GM12878 (cell line): ENCODE measurements around the gene SNX21. TPM values are rescaled to one million over a fixed set of nuclear protein-coding genes. Genes with fewer than 3 reads are reported as not detected.

ENCODE experiments used
- ATAC-seq: fragments of 200-7000 bp; cut with Tn5 transposase; 3 replicates; pipeline ENCODE4 v1.9.1; 2020; ENCODE audit warnings: mild to moderate bottlenecking, moderate library complexity
- BruUV-seq: library from RNA; stranded (reverse); fragments of 400-500 nt; replicated peaks from 2 replicates; lab custom pipeline; 2021; lab: Mats Ljungman, UMichigan
- CTCF ChIA-PET: fragments of 300-600 bp; sonication (Branson Sonifier 250); formaldehyde crosslinking; extraction: SDS; loops from one replicate; lab custom pipeline; 2021; ENCODE audit warnings: inconsistent platforms; lab: Yijun Ruan, JAX
- POLR2A ChIA-PET: fragments of 350-600 bp; formaldehyde crosslinking; extraction: SDS; loops from one replicate; lab custom pipeline; 2021; ENCODE audit warnings: inconsistent platforms; lab: Charles Lee
- RAD21 ChIA-PET: fragments of 300-600 bp; sonication (Branson Sonifier 250); formaldehyde crosslinking; loops from one replicate; lab custom pipeline; 2023; ENCODE audit warnings: antibody characterized with exemption; ENCODE audit not compliant: unreplicated experiment; lab: Charles Lee
- SMC1A ChIA-PET: fragments of 300-600 bp; sonication (Branson Sonifier 250); formaldehyde crosslinking; loops from one replicate; lab custom pipeline; 2023; ENCODE audit not compliant: unreplicated experiment, uncharacterized antibody; lab: Charles Lee
- DNase-seq: peaks from one replicate; pipeline ENCODE4 v3.0.0-alpha.2; 2011; ENCODE audit warnings: low read depth, low spot score
- FAIRE-seq: peaks from 3 replicates; lab custom pipeline; 2011; peaks lifted over from hg19 to GRCh38; lab: Jason Lieb, UNC
- H2AFZ ChIP-seq: 2 replicates; pipeline ENCODE4 v1.6.0; 2011; ENCODE audit warnings: low read depth, low read length, control low read depth; ENCODE audit not compliant: control insufficient read depth
- H3K27ac ChIP-seq: 2 replicates; pipeline ENCODE4 v1.5.1; 2011; ENCODE audit warnings: control low read depth; ENCODE audit not compliant: control insufficient read depth, insufficient read depth
- H3K27me3 ChIP-seq, 2 experiments: replicated peaks in 1 of 2; 2 replicates each; pipeline versions ENCODE4 v1.6.0 to v1.6.1; 2011; ENCODE audit warnings: low read length in 1 of 2; ENCODE audit not compliant: control insufficient read depth in 2 of 2, insufficient read depth in 2 of 2
- H3K36me3 ChIP-seq, 2 experiments: 2 replicates each; pipeline ENCODE4 v1.5.1; 2011; ENCODE audit warnings: low read length in 1 of 2; ENCODE audit not compliant: control insufficient read depth in 2 of 2, insufficient read depth in 2 of 2
- H3K4me1 ChIP-seq: 2 replicates; pipeline ENCODE4 v1.6.1; 2011; ENCODE audit warnings: mild to moderate bottlenecking, low read length, moderate library complexity, mixed read lengths; ENCODE audit not compliant: control insufficient read depth, insufficient read depth
- H3K4me2 ChIP-seq: 2 replicates; pipeline ENCODE4 v1.6.0; 2011; ENCODE audit warnings: control low read depth; ENCODE audit not compliant: control insufficient read depth, insufficient read depth
- H3K4me3 ChIP-seq: fragments of 200-600 bp; sonication (generic); 2 replicates; pipeline ENCODE4 v1.5.1; 2016
- H3K79me2 ChIP-seq: 2 replicates; pipeline ENCODE4 v1.6.0; 2011; ENCODE audit warnings: low read length; ENCODE audit not compliant: control insufficient read depth, insufficient read depth
- H3K9ac ChIP-seq: 2 replicates; pipeline ENCODE4 v1.8.0; 2011; ENCODE audit warnings: low read length, control low read depth, mixed read lengths; ENCODE audit not compliant: control insufficient read depth, insufficient read depth
- H3K9me3 ChIP-seq: replicated peaks from 3 replicates; pipeline ENCODE4 v1.5.1; 2011; ENCODE audit warnings: mild to moderate bottlenecking, low read length; ENCODE audit not compliant: control insufficient read depth, insufficient read depth
- H4K20me1 ChIP-seq: 2 replicates; pipeline ENCODE4 v1.6.0; 2011; ENCODE audit not compliant: control insufficient read depth, insufficient read depth
- FOS ChIP-seq: IDR thresholded peaks from 3 replicates; pipeline ENCODE4 v1.6.1; 2011; ENCODE audit warnings: borderline replicate concordance; ENCODE audit not compliant: insufficient read length; ENCODE audit errors: extremely low read depth
- HDAC6 ChIP-seq: fragments of 200-600 bp; sonication (generic); IDR thresholded peaks from one replicate; pipeline ENCODE4 v1.8.0; 2017; ENCODE audit warnings: antibody characterized with exemption; ENCODE audit not compliant: unreplicated experiment
- IKZF1 ChIP-seq: fragments of 450-650 bp; conservative IDR thresholded peaks from 2 replicates; pipeline ENCODE4 v1.6.1; 2017; ENCODE audit warnings: antibody characterized with exemption, mild to moderate bottlenecking
- IKZF2 ChIP-seq, 2 experiments: fragments of 450-650 bp; IDR thresholded peaks; 2 replicates each; pipeline ENCODE4 v1.6.1; 2017; ENCODE audit warnings: mild to moderate bottlenecking in 2 of 2, moderate library complexity in 2 of 2
- IRF4 ChIP-seq: IDR thresholded peaks from 2 replicates; pipeline ENCODE4 v1.6.1; 2011; ENCODE audit warnings: low read depth, low read length
- MXI1 ChIP-seq: fragments of 150-350 bp; IDR thresholded peaks from 2 replicates; pipeline ENCODE4 v1.6.1; 2011; ENCODE audit warnings: low read depth, mild to moderate bottlenecking, inconsistent platforms, low read length, improper control_type of control experiment
- POU2F2 ChIP-seq: IDR thresholded peaks from 3 replicates; pipeline ENCODE4 v1.6.1; 2011; ENCODE audit warnings: low read depth, mild to moderate bottlenecking, low read length, borderline replicate concordance
- RAD51 ChIP-seq: fragments of 450-650 bp; IDR thresholded peaks from 2 replicates; pipeline ENCODE4 v1.6.1; 2016; ENCODE audit warnings: moderate library complexity, mild to moderate bottlenecking, inconsistent platforms
- RFX5 ChIP-seq: IDR thresholded peaks from 2 replicates; pipeline ENCODE4 v1.6.1; 2011; ENCODE audit warnings: low read depth, low read length, improper control_type of control experiment
- SIN3A ChIP-seq: IDR thresholded peaks from 2 replicates; pipeline ENCODE4 v1.6.1; 2012; ENCODE audit warnings: low read depth, low read length, improper control_type of control experiment
- SMAD1 ChIP-seq: fragments of 450-650 bp; IDR thresholded peaks from 2 replicates; pipeline ENCODE4 v1.6.1; 2018; ENCODE audit warnings: mild to moderate bottlenecking, low read depth; ENCODE audit not compliant: partially characterized antibody
- SUPT20H ChIP-seq: IDR thresholded peaks from 2 replicates; pipeline ENCODE4 v1.6.1; 2011; ENCODE audit warnings: low read depth, mild to moderate bottlenecking, low read length, moderate library complexity, borderline replicate concordance; ENCODE audit not compliant: control insufficient read depth
- ZNF207 ChIP-seq: fragments of 450-650 bp; IDR thresholded peaks from 2 replicates; pipeline ENCODE4 v1.6.1; 2014; ENCODE audit warnings: antibody characterized with exemption, mild to moderate bottlenecking, borderline replicate concordance
- WGBS: methylation state at CpG from one replicate; pipeline ENCODE4 v1.1.6; 2016; ENCODE audit warnings: low lambda C conversion rate; ENCODE audit not compliant: insufficient replicate concordance, insufficient coverage; ENCODE audit errors: missing lambda C conversion rate; 5-methylcytosine and 5-hydroxymethylcytosine counted together
- in situ Hi-C: fragments of 300-500 bp; cut with MboI; formaldehyde crosslinking; loops from 9 replicates; pipeline ENCODE4 v1.14.3; 2018; ENCODE audit warnings: mixed read lengths
- intact Hi-C: fragments of 100-400 bp; cut with micrococcal nuclease; formaldehyde crosslinking; loops from one replicate; pipeline ENCODE4 v1.14.2; 2022; ENCODE audit not compliant: unreplicated experiment
- polyA plus RNA-seq, 11 experiments: library from polyadenylated mRNA; depleted of rRNA in 4 of 11; unstranded in 6 of 11; stranded (reverse) in 5 of 11; fragments of >200 nt; fragmentation: Nextera tagmentation in 4 of 11; fragmentation: Illumina TruSeq in 1 of 11; extraction: Ambion mirVana in 4 of 11; extraction: Trizol in 1 of 11; gene quantifications; 1 replicate in 1 of 11; 2 replicates in 10 of 11; pipeline versions ENCODE4 v1.2.1 to v1.2.3, GENCODE V29; 2011 to 2016; ENCODE audit warnings: inconsistent platforms in 2 of 11, missing spikeins in 2 of 11, low read depth in 1 of 11
- total RNA-seq, 4 experiments: library from RNA; depleted of rRNA in 3 of 4; stranded (reverse); fragments of >200 nt in 3 of 4; fragmentation: Illumina TruSeq in 1 of 4; extraction: Trizol in 1 of 4; gene quantifications; 2 replicates each; pipeline versions ENCODE4 v1.2.1 to v1.2.3, GENCODE V29; 2013 to 2021
- TF ChIP-seq, protein P1 (sequence below): fragments of 450-650 bp; IDR thresholded peaks from 2 replicates; pipeline ENCODE4 v1.6.1; 2018; ENCODE audit warnings: mild to moderate bottlenecking, low read depth, moderate library complexity; ENCODE audit not compliant: partially characterized antibody
- TF ChIP-seq, protein P2 (sequence below): fragments of 450-650 bp; IDR thresholded peaks from 2 replicates; pipeline ENCODE4 v1.6.1; 2016; ENCODE audit warnings: mild to moderate bottlenecking

SNX21 gene
- total and polyA plus RNA-seq, 10 of the 15 experiments (the other 5 are each of a cell fraction or from before 2014, with no cell fraction given), result 0.10 to 1.4 (median 0.57) TPM

DNA sequence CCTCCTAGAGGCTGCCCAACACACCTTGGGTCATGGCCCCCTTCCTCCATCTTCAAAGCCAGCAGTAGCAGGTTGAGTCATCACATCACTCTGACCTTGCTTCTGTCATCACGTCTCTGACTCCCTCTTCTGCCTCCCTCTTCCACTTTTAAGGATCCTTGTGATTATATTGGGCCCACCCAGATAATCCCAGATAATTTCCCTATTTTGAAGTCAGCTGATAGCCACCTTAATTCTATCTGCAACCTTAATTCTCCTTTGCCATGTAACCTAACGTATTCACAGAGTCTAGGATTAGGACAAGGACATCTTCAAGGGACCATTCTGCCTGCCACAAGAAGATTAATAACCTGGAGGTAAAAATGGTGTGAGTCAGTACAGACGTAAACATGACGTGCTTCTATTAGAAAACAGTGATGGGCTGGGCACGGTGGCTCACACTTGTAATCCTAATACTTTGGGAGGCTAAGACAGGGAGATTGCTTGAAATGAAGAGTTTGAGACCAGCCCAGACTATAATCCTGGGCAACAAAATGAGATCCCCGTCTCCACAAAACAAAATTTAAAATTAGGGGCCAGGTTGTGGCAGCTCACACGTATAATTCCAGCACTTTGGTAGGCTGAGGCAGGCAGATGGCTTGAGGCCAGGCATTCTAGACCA is 27.1 kb downstream of the SNX21 start:
- intact Hi-C loops, result no loop called here
- CTCF ChIA-PET, result interaction anchor here (1.4 kb wide), 1 partner anchor 109 kb away, joined by 3 read pairs; no protein-coding TSS in a partner anchor
- Histone ChIP-seq H4K20me1 (no peaks in the 10 kb centered on the region), H3K9ac (no peak overlapping the region), H3K79me2 (peaks cover 15% of the 10 kb centered on the region), H3K4me3 (no peak overlapping the region), H3K27me3 (no peaks in the 10 kb centered on the region), H3K27ac (no peak overlapping the region), H3K36me3 (no peaks in the 10 kb centered on the region), H3K4me1 (peaks cover 8% of the 10 kb centered on the region), H3K4me2 (no peak overlapping the region), H2AFZ (no peak overlapping the region), H3K9me3 (no peaks in the 10 kb centered on the region)
- BruUV-seq, result no TSS peak
- RAD21 ChIA-PET, result no interaction called here
- FAIRE-seq, result no peak
- WGBS, result 85% methylated on average over 7 of the region's 7 CpGs
- SMC1A ChIA-PET, result no interaction called here
- in situ Hi-C loops, result no loop called here
- no peak for ATAC-seq
- no peak for DNase-seq
- POLR2A ChIA-PET, result interaction anchor here (1.5 kb wide), 2 partner anchors 30 to 74 kb away, joined by 3 to 4 read pairs; partner anchors contain the start of gene PCIF1
- TF ChIP-seq ZNF207 (no peak), POU2F2 (no peak), IKZF2 (IDR thresholded peaks at IDR 0.05) (no peak), IRF4 (no peak), IKZF1 (no peak), HDAC6 (no peak), SIN3A (no peak), RFX5 (no peak), SUPT20H (no peak), MXI1 (no peak), SMAD1 (no peak), RAD51 (no peak), FOS (no peak)
- TF ChIP-seq, protein P1, sequence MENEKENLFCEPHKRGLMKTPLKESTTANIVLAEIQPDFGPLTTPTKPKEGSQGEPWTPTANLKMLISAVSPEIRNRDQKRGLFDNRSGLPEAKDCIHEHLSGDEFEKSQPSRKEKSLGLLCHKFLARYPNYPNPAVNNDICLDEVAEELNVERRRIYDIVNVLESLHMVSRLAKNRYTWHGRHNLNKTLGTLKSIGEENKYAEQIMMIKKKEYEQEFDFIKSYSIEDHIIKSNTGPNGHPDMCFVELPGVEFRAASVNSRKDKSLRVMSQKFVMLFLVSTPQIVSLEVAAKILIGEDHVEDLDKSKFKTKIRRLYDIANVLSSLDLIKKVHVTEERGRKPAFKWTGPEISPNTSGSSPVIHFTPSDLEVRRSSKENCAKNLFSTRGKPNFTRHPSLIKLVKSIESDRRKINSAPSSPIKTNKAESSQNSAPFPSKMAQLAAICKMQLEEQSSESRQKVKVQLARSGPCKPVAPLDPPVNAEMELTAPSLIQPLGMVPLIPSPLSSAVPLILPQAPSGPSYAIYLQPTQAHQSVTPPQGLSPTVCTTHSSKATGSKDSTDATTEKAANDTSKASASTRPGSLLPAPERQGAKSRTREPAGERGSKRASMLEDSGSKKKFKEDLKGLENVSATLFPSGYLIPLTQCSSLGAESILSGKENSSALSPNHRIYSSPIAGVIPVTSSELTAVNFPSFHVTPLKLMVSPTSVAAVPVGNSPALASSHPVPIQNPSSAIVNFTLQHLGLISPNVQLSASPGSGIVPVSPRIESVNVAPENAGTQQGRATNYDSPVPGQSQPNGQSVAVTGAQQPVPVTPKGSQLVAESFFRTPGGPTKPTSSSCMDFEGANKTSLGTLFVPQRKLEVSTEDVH, result no peak
- TF ChIP-seq, protein P2, sequence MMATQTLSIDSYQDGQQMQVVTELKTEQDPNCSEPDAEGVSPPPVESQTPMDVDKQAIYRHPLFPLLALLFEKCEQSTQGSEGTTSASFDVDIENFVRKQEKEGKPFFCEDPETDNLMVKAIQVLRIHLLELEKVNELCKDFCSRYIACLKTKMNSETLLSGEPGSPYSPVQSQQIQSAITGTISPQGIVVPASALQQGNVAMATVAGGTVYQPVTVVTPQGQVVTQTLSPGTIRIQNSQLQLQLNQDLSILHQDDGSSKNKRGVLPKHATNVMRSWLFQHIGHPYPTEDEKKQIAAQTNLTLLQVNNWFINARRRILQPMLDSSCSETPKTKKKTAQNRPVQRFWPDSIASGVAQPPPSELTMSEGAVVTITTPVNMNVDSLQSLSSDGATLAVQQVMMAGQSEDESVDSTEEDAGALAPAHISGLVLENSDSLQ, result no peak
